Mammary epithelial cell (primary cell): Measurements from ENCODE around the gene PQBP1.

ENCODE experiments used
- CTCF ChIP-seq, 2 donors: IDR thresholded peaks in 1 of 2; conservative IDR thresholded peaks in 1 of 2; 2 replicates each; pipeline ENCODE4 v1.5.1; 2011 to 2012; ENCODE audit warnings: inconsistent platforms in 2 of 2, low read length in 2 of 2, mild to moderate bottlenecking in 2 of 2, control low read depth in 1 of 2, low read depth in 1 of 2; ENCODE audit not compliant: insufficient read depth in 1 of 2; ENCODE audit errors: extremely low read depth in 1 of 2
- EZH2 ChIP-seq: IDR thresholded peaks from 2 replicates; pipeline ENCODE4 v1.6.1; 2012; ENCODE audit warnings: low read length, inconsistent platforms, borderline replicate concordance

GRCh38 chrX:48908600-48908999, 10.9 kb downstream of the PQBP1 start:
- TF ChIP-seq CTCF (conservative IDR thresholded peaks at IDR 0.05 in 1 of 2, IDR thresholded peaks at IDR 0.05 in 1 of 2; ENCODE audit: extremely low read depth in 1 of 2, insufficient read depth in 1 of 2, low read depth in 1 of 2, low read length in 2 of 2): no peak
- TF ChIP-seq EZH2: no peak
